ENCODE data around the gene PTGER2. TPM values are rescaled to one million over a fixed set of nuclear protein-coding genes. Genes with fewer than 3 reads are reported as not detected.

Gene PTGER2
- total and polyA plus RNA-seq, 2 of the 8 experiments (the other 6 are each of a cell fraction or from before 2014, with no cell fraction given), result 1.2 TPM

Other genes starting within 250 kb of the PTGER2 start
- gene NID2, start 245.3 kb upstream of the PTGER2 start, total RNA-seq (2021; fragmentation: NEBNext Ultra II Directional; extraction: Animal tissue kit (Norgen Biotek cat#: 25700)), result 6.1 and 6.9 TPM in 2 replicates
- 12.6 and 16.5 TPM in 2 replicates for gene NID2, start 245.3 kb upstream of the PTGER2 start, polyA plus RNA-seq (2011; rRNA removed)
- 0.21 and 0.22 TPM in 2 replicates for gene PTGDR, start 46.6 kb upstream of the PTGER2 start, total RNA-seq (2021; fragmentation: NEBNext Ultra II Directional; extraction: Animal tissue kit (Norgen Biotek cat#: 25700))
- 0.64 and 0.83 TPM in 2 replicates for gene PTGDR, start 46.6 kb upstream of the PTGER2 start, polyA plus RNA-seq (2011; rRNA removed)
- gene TXNDC16, start 238.2 kb downstream of the PTGER2 start, total RNA-seq (2021; fragmentation: NEBNext Ultra II Directional; extraction: Animal tissue kit (Norgen Biotek cat#: 25700)), result 14.3 and 15.3 TPM in 2 replicates
- gene TXNDC16, start 238.2 kb downstream of the PTGER2 start, polyA plus RNA-seq (2011; rRNA removed), result 3.2 and 6.7 TPM in 2 replicates
- 3.2 and 4.3 TPM in 2 replicates for gene GPR137C, start 238.5 kb downstream of the PTGER2 start, total RNA-seq (2021; fragmentation: NEBNext Ultra II Directional; extraction: Animal tissue kit (Norgen Biotek cat#: 25700))
- gene GPR137C, start 238.5 kb downstream of the PTGER2 start, polyA plus RNA-seq (2011; rRNA removed), result 1.7 and 2.7 TPM in 2 replicates